Activated CD8-positive, alpha-beta T cell treated with anti-CD3 and anti-CD28 coated beads for 36 hours (primary cell): ENCODE measurements around the gene HOXC9. TPM values are rescaled to one million over a fixed set of nuclear protein-coding genes. Genes with fewer than 3 reads are reported as not detected.
A peak's percentile ranks its signal among the peaks of the same experiment; 100 is the strongest.

ENCODE experiments used
- ATAC-seq: fragments of 200-7000 bp; cut with Tn5 transposase; one replicate; pipeline ENCODE4 v1.10.0; 2021; ENCODE audit warnings: mild to moderate bottlenecking, moderate library complexity
- CTCF ChIA-PET: fragments of 350-600 bp; sonication (Branson Sonifier 250); formaldehyde crosslinking; loops from one replicate; lab custom pipeline; 2021; ENCODE audit warnings: antibody characterized with exemption; lab: Charles Lee
- POLR2A ChIA-PET: fragments of 350-600 bp; sonication (Branson Sonifier 250); formaldehyde crosslinking; loops from one replicate; lab custom pipeline; 2021; ENCODE audit warnings: antibody characterized with exemption; lab: Charles Lee
- DNase-seq: peaks from one replicate; pipeline ENCODE4 v3.0.0-alpha.2; 2020
- H3K27ac Mint-ChIP-seq: one replicate; pipeline ENCODE4 v1.8.0; 2021; ENCODE audit warnings: mild to moderate bottlenecking, mixed read lengths
- H3K27me3 Mint-ChIP-seq: one replicate; pipeline ENCODE4 v1.8.0; 2021; ENCODE audit warnings: mixed read lengths
- H3K36me3 Mint-ChIP-seq: one replicate; pipeline ENCODE4 v1.8.0; 2021; ENCODE audit warnings: low read depth, mixed read lengths
- H3K4me1 Mint-ChIP-seq: one replicate; pipeline ENCODE4 v1.8.0; 2021; ENCODE audit warnings: low read depth, mixed read lengths
- H3K4me3 Mint-ChIP-seq: one replicate; pipeline ENCODE4 v1.8.0; 2021; ENCODE audit warnings: mild to moderate bottlenecking, moderate library complexity, mixed read lengths
- H3K9me3 Mint-ChIP-seq: one replicate; pipeline ENCODE4 v1.8.0; 2021; ENCODE audit warnings: mixed read lengths
- CTCF ChIP-seq: fragments of 200-600 bp; IDR thresholded peaks from one replicate; pipeline ENCODE4 v1.8.0; 2022; ENCODE audit warnings: antibody characterized with exemption, mild to moderate bottlenecking
- intact Hi-C: fragments of 100-400 bp; cut with micrococcal nuclease; formaldehyde crosslinking; loops from one replicate; pipeline ENCODE4 v1.10.0; 2022
- total RNA-seq, 2 experiments: library from RNA; stranded (reverse); gene quantifications; one replicate each; pipeline ENCODE4 v1.2.3, GENCODE V29; 2021

The HOXC9 gene
- total RNA-seq, 2 experiments from 2014 or later, result not detected

GRCh38 chr12:53955036-53955775 is 44.8 kb upstream of the HOXC9 start:
- Mint-ChIP-seq H3K27me3 (peaks cover 93% of the 10 kb centered on the region), H3K9me3 (no peaks in the 10 kb centered on the region), H3K4me1 (peaks cover 17% of the 10 kb centered on the region), H3K4me3 (no peak overlapping the region), H3K36me3 (no peaks in the 10 kb centered on the region), H3K27ac (no peak overlapping the region)
- ChIA-PET POLR2A (interaction anchor here (0.5 to 1.6 kb wide), 3 partner anchors 15 to 53 kb away, joined by 3 to 6 read pairs (median 3); partner anchors contain the start of gene HOXC8), CTCF (interaction anchor here (1.0 kb wide), 1 partner anchor 10 kb away, joined by 3 read pairs; no protein-coding TSS in a partner anchor)
- no peak for ATAC-seq
- no peak for TF ChIP-seq CTCF
- intact Hi-C loops, result loop anchor here (5.0 kb wide), 1 partner anchor 37 kb away; no protein-coding TSS in a partner anchor
- no peak for DNase-seq

- CTCF ChIA-PET, result interaction anchor here (1.0 kb wide), 1 partner anchor 9 kb away, joined by 3 read pairs; no protein-coding TSS in a partner anchor
- H3K27ac Mint-ChIP-seq, result no peak overlapping the region
These were observed 44.1 kb upstream of the HOXC9 start for GRCh38 chr12:53955776-53956250.

GRCh38 chr12:53956251-53956887 is 43.6 kb upstream of the HOXC9 start:
- Mint-ChIP-seq H3K27me3 (peaks cover 87% of the 10 kb centered on the region), H3K27ac (no peak overlapping the region), H3K9me3 (no peaks in the 10 kb centered on the region), H3K4me3 (no peak overlapping the region), H3K36me3 (no peaks in the 10 kb centered on the region), H3K4me1 (peaks cover 21% of the 10 kb centered on the region)
- ATAC-seq, result peak; percentile 34
- POLR2A ChIA-PET, result no interaction called here
- no peak for TF ChIP-seq CTCF
- DNase-seq, result no peak
- intact Hi-C loops, result loop anchor here (5.0 kb wide), 1 partner anchor 36 kb away; no protein-coding TSS in a partner anchor
- CTCF ChIA-PET, result interaction anchor here (0.9 to 1.3 kb wide), 2 partner anchors 32 to 245 kb away, joined by 3 to 4 read pairs; no protein-coding TSS in a partner anchor

More at GRCh38 chr12:53955776-53956250, 44.1 kb upstream of the HOXC9 start:
- H3K4me1 Mint-ChIP-seq, result peaks cover 21% of the 10 kb centered on the region
- ATAC-seq (no peak), DNase-seq (no peak)
- no peak for TF ChIP-seq CTCF
- intact Hi-C loops, result loop anchor here (5.0 kb wide), 1 partner anchor 36 kb away; no protein-coding TSS in a partner anchor
- no peaks in the 10 kb centered on the region for H3K36me3 Mint-ChIP-seq
- H3K9me3 Mint-ChIP-seq, result no peaks in the 10 kb centered on the region
- peaks cover 91% of the 10 kb centered on the region for H3K27me3 Mint-ChIP-seq
- no peak overlapping the region for H3K4me3 Mint-ChIP-seq
- POLR2A ChIA-PET, result interaction anchor here (0.5 kb wide), 1 partner anchor 44 kb away, joined by 3 read pairs; no protein-coding TSS in a partner anchor

GRCh38 chr12:53956914-53957536 is 42.9 kb upstream of the HOXC9 start:
- DNase-seq, result no peak
- Mint-ChIP-seq H3K27ac (no peak overlapping the region), H3K36me3 (no peaks in the 10 kb centered on the region), H3K9me3 (no peaks in the 10 kb centered on the region), H3K4me1 (peaks cover 17% of the 10 kb centered on the region), H3K4me3 (no peak overlapping the region), H3K27me3 (peaks cover 86% of the 10 kb centered on the region)
- CTCF ChIA-PET, result interaction anchor here (0.9 to 1.3 kb wide), 2 partner anchors 33 to 244 kb away, joined by 3 to 4 read pairs; no protein-coding TSS in a partner anchor
- TF ChIP-seq CTCF, result no peak
- ATAC-seq, result no peak
- POLR2A ChIA-PET, result no interaction called here
- intact Hi-C loops, result loop anchor here (5.0 kb wide), 1 partner anchor 35 kb away; no protein-coding TSS in a partner anchor
